Endothelial cell (in vitro differentiated cells): ENCODE data around the gene UBAC2. TPM values are rescaled to one million over a fixed set of nuclear protein-coding genes. Genes with fewer than 3 reads are reported as not detected.

ENCODE experiments used
- DNase-seq: peaks from one replicate; pipeline ENCODE4 v3.0.0; 2021; ENCODE audit warnings: low spot score
- H3K27ac Mint-ChIP-seq: one replicate; pipeline ENCODE4 v1.8.0; 2021; ENCODE audit warnings: mixed read lengths, inconsistent platforms; ENCODE audit not compliant: unreplicated experiment
- H3K27me3 Mint-ChIP-seq: one replicate; pipeline ENCODE4 v1.8.0; 2021; ENCODE audit warnings: mild to moderate bottlenecking, moderate library complexity, mixed read lengths, inconsistent platforms; ENCODE audit not compliant: unreplicated experiment
- H3K36me3 Mint-ChIP-seq: one replicate; pipeline ENCODE4 v1.8.0; 2021; ENCODE audit warnings: mild to moderate bottlenecking, low read depth, mixed read lengths, inconsistent platforms; ENCODE audit not compliant: unreplicated experiment
- H3K4me1 Mint-ChIP-seq: one replicate; pipeline ENCODE4 v1.8.0; 2021; ENCODE audit warnings: mild to moderate bottlenecking, mixed read lengths, inconsistent platforms; ENCODE audit not compliant: unreplicated experiment
- H3K4me3 Mint-ChIP-seq: one replicate; pipeline ENCODE4 v1.8.0; 2021; ENCODE audit warnings: mild to moderate bottlenecking, mixed read lengths, inconsistent platforms; ENCODE audit not compliant: unreplicated experiment
- H3K9me3 Mint-ChIP-seq: one replicate; pipeline ENCODE4 v1.8.0; 2021; ENCODE audit warnings: mixed read lengths, inconsistent platforms; ENCODE audit not compliant: unreplicated experiment
- total RNA-seq: library from RNA; stranded (reverse); fragmentation: NEBNext Ultra II Directional; extraction: Animal tissue kit (Norgen Biotek cat#: 25700); gene quantifications from one replicate; pipeline ENCODE4 v1.2.1, GENCODE V29; 2021; ENCODE audit not compliant: unreplicated experiment
- TF ChIP-seq, protein P1 (sequence below): fragments of 200-600 bp; sonication (generic); IDR thresholded peaks from one replicate; pipeline ENCODE4 v1.5.0; 2021; ENCODE audit warnings: antibody characterized with exemption; ENCODE audit not compliant: unreplicated experiment

The UBAC2 gene
- total RNA-seq, 1 donor from 2014 or later, result 58.6 TPM

GRCh38 chr13:99340638-99341037 lies 140.0 kb downstream of the UBAC2 start:
- H3K36me3 Mint-ChIP-seq, result peaks cover 22% of the 10 kb centered on the region
- H3K27ac Mint-ChIP-seq, result no peak overlapping the region
- H3K27me3 Mint-ChIP-seq, result no peaks in the 10 kb centered on the region
- H3K4me1 Mint-ChIP-seq, result no peaks in the 10 kb centered on the region
- DNase-seq, result no peak
- no peak overlapping the region for H3K4me3 Mint-ChIP-seq
- no peaks in the 10 kb centered on the region for H3K9me3 Mint-ChIP-seq
- TF ChIP-seq, protein P1, sequence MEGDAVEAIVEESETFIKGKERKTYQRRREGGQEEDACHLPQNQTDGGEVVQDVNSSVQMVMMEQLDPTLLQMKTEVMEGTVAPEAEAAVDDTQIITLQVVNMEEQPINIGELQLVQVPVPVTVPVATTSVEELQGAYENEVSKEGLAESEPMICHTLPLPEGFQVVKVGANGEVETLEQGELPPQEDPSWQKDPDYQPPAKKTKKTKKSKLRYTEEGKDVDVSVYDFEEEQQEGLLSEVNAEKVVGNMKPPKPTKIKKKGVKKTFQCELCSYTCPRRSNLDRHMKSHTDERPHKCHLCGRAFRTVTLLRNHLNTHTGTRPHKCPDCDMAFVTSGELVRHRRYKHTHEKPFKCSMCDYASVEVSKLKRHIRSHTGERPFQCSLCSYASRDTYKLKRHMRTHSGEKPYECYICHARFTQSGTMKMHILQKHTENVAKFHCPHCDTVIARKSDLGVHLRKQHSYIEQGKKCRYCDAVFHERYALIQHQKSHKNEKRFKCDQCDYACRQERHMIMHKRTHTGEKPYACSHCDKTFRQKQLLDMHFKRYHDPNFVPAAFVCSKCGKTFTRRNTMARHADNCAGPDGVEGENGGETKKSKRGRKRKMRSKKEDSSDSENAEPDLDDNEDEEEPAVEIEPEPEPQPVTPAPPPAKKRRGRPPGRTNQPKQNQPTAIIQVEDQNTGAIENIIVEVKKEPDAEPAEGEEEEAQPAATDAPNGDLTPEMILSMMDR, result no peak

GRCh38 chr13:99341969-99342722 lies 141.5 kb downstream of the UBAC2 start:
- no peak overlapping the region for H3K4me3 Mint-ChIP-seq
- no peaks in the 10 kb centered on the region for H3K4me1 Mint-ChIP-seq
- H3K27me3 Mint-ChIP-seq, result no peaks in the 10 kb centered on the region
- H3K27ac Mint-ChIP-seq, result no peak overlapping the region
- peaks cover 28% of the 10 kb centered on the region for H3K36me3 Mint-ChIP-seq
- TF ChIP-seq, protein P1, result no peak
- DNase-seq, result no peak
- H3K9me3 Mint-ChIP-seq, result no peaks in the 10 kb centered on the region

DNA sequence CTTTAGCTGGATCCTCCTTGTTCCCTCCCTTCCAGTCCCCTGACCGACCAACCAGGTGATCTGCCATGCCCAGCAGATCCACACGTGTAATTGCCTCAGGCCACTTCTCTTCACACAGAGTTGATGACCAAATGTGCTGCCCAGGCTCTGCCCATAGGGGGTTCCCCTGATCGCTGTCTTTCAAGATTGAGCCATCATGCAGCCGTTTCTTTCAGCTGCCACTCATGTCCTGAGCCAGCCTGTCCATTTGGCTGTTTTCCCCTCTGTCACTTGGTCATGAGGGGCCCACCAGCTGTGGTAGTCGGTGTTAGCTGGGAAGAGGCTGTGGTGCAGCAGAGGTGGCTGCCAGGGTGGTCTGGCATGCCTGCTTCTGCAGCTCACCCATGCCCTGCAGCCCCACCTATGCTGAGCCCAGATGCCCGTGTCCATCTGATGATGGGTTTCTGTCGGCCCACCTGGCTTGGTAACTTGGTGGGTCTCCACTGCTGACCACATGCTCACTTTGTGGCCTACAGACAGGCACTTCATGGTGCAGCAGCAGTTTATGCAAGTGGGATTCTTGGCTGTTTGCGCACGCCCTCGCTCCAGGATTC lies 142.2 kb downstream of the UBAC2 start:
- Mint-ChIP-seq H3K27ac (no peak overlapping the region), H3K4me1 (no peaks in the 10 kb centered on the region), H3K9me3 (no peaks in the 10 kb centered on the region), H3K27me3 (no peaks in the 10 kb centered on the region), H3K36me3 (peaks cover 29% of the 10 kb centered on the region), H3K4me3 (no peak overlapping the region)
- TF ChIP-seq, protein P1, result no peak
- DNase-seq, result no peak

DNA sequence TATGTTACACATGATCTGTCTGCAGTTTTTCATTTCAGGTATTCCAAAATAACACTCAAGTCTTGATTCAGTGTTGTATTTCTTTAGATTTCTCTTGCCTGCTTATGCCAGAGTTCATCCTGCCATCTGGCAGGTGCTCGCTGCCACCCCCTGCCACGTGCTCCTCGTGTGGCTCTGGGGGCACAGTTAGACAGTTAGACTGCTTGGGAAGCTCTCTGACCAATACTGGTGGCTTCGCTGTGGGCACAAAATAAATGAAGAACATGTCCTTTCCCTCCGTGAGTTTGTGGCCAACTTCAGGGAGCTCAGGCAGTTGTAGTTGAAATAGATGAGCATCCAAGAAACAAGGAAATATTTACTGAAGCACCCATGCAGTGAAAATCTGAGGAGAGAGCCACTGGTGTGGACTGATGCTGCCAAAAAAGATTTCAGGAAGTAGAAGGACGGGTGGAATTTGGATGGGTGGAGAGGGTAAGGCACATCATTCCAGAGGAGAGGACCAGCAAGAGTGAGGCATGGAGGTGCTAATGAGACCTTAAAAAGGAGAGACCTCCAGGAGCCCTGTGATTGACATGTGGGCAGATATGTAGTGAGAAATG lies 144.1 kb downstream of the UBAC2 start:
- H3K4me1 Mint-ChIP-seq, result no peaks in the 10 kb centered on the region
- H3K27me3 Mint-ChIP-seq, result peaks cover 4% of the 10 kb centered on the region
- H3K4me3 Mint-ChIP-seq, result no peak overlapping the region
- no peaks in the 10 kb centered on the region for H3K9me3 Mint-ChIP-seq
- DNase-seq, result no peak
- TF ChIP-seq, protein P1, result no peak
- H3K36me3 Mint-ChIP-seq, result peaks cover 47% of the 10 kb centered on the region
- no peak overlapping the region for H3K27ac Mint-ChIP-seq

GRCh38 chr13:99345345-99345744 lies 144.7 kb downstream of the UBAC2 start:
- Mint-ChIP-seq H3K36me3 (peaks cover 47% of the 10 kb centered on the region), H3K4me1 (no peaks in the 10 kb centered on the region), H3K4me3 (no peak overlapping the region), H3K27ac (no peak overlapping the region), H3K9me3 (no peaks in the 10 kb centered on the region), H3K27me3 (peaks cover 4% of the 10 kb centered on the region)
- TF ChIP-seq, protein P1, result no peak
- no peak for DNase-seq
